ENCODE data around the gene CD24. TPM values are rescaled to one million over a fixed set of nuclear protein-coding genes. Genes with fewer than 3 reads are reported as not detected.
"Not testable (repeated sequence)": the region's sequence is repeated elsewhere in the genome, so short reads cannot be mapped to it uniquely, and the experiment has no call there.

Gene CD24
- total RNA-seq, 5 donors from 2014 or later (not counting 1 experiment from before 2014, with no cell fraction given) = 0.88 to 6.6 (median 3.4) TPM

- Mint-ChIP-seq H3K36me3 (no peaks in the 10 kb centered on the region), H3K27ac (no peak overlapping the region), H3K4me1 (peaks cover 11 to 18% (median 18%) of the 10 kb centered on the region in 3 donors), H3K9me3 (no peaks in the 10 kb centered on the region), H3K4me3 (peak overlapping the region; percentile 63 to 76 (median 73)), H3K27me3 (peaks cover 56 to 63% of the 10 kb centered on the region in 2 donors)
- WGBS (ENCODE audit: insufficient coverage) = 2% methylated on average over 43 of the region's 49 CpGs
- DNase-seq = no peak
- H3K36me3 ChIP-seq (ENCODE audit: control insufficient read depth in 2 of 2, extremely low read depth in 1 of 2, insufficient read depth in 1 of 2, low read length in 1 of 2) = no peaks in the 10 kb centered on the region
- H3K4me3 ChIP-seq (ENCODE audit: control insufficient read depth in 1 of 2, extremely low read depth in 1 of 2, low read length in 1 of 2) = peak overlapping the region in 1 of 2 donors; percentile 42
- no peaks in the 10 kb centered on the region for H3K9me3 ChIP-seq
- CTCF ChIA-PET = no interaction called here
- peaks cover 10 to 43% of the 10 kb centered on the region in 2 experiments for H3K27me3 ChIP-seq (replicated peaks in 1 of 2; ENCODE audit: control insufficient read depth in 2 of 2, extremely low read depth in 1 of 2, insufficient read depth in 2 of 2, low read length in 1 of 2)
- H3K27ac ChIP-seq (ENCODE audit: low read length) = no peak overlapping the region
- no peak for ATAC-seq (replicated peaks in 1 of 4)
- POLR2A ChIA-PET = no interaction called here
- H3K4me1 ChIP-seq (ENCODE audit: control insufficient read depth in 1 of 2, extremely low read depth in 1 of 2, insufficient read depth in 2 of 2, low read length in 2 of 2) = peaks cover 4 to 22% of the 10 kb centered on the region in 2 experiments
Observed at GRCh38 chr6:106973018-106973835, 1.3 kb downstream of the CD24 start.

- 36% methylated on average over 6 of the region's 10 CpGs for WGBS (ENCODE audit: insufficient coverage)
- no peaks in the 10 kb centered on the region for H3K36me3 Mint-ChIP-seq
- peaks cover 51 to 63% of the 10 kb centered on the region in 2 donors for H3K27me3 Mint-ChIP-seq
- Histone ChIP-seq H3K9me3 (no peaks in the 10 kb centered on the region), H3K27me3 (replicated peaks in 1 of 2; ENCODE audit: control insufficient read depth in 2 of 2, extremely low read depth in 1 of 2, insufficient read depth in 2 of 2, low read length in 1 of 2) (peaks cover 10 to 48% of the 10 kb centered on the region in 2 experiments), H3K36me3 (ENCODE audit: control insufficient read depth in 2 of 2, extremely low read depth in 1 of 2, insufficient read depth in 1 of 2, low read length in 1 of 2) (no peaks in the 10 kb centered on the region), H3K27ac (ENCODE audit: low read length) (no peak overlapping the region), H3K4me1 (ENCODE audit: control insufficient read depth in 1 of 2, extremely low read depth in 1 of 2, insufficient read depth in 2 of 2, low read length in 2 of 2) (peaks cover 4 to 22% of the 10 kb centered on the region in 2 experiments), H3K4me3 (ENCODE audit: control insufficient read depth in 1 of 2, extremely low read depth in 1 of 2, low read length in 1 of 2) (no peak overlapping the region)
- H3K9me3 Mint-ChIP-seq = no peaks in the 10 kb centered on the region
- no peak for ATAC-seq (replicated peaks in 1 of 4)
- ChIA-PET POLR2A (interaction anchor here in 1 of 2 donors (0.5 kb wide), 1 partner anchor 618 kb away, joined by 3 read pairs; no protein-coding TSS in a partner anchor), CTCF (no interaction called here)
- H3K27ac Mint-ChIP-seq = no peak overlapping the region
- H3K4me1 Mint-ChIP-seq = peaks cover 11 to 18% (median 18%) of the 10 kb centered on the region in 3 donors
- no peak for DNase-seq
- H3K4me3 Mint-ChIP-seq = peak overlapping the region in 2 of 3 donors; percentile 54 to 76
Observed at GRCh38 chr6:106972500-106972899, 2.0 kb downstream of the CD24 start.

- Mint-ChIP-seq H3K27me3 (peaks cover 45 to 53% of the 10 kb centered on the region in 2 donors), H3K4me1 (peaks cover 11 to 17% (median 15%) of the 10 kb centered on the region in 3 donors)
- Histone ChIP-seq H3K27me3 (replicated peaks in 1 of 2; ENCODE audit: control insufficient read depth in 2 of 2, extremely low read depth in 1 of 2, insufficient read depth in 2 of 2, low read length in 1 of 2) (peaks cover 6 to 49% of the 10 kb centered on the region in 2 experiments), H3K4me1 (ENCODE audit: control insufficient read depth in 1 of 2, extremely low read depth in 1 of 2, insufficient read depth in 2 of 2, low read length in 2 of 2) (peaks cover 4 to 22% of the 10 kb centered on the region in 2 experiments)
- H3K36me3 ChIP-seq (ENCODE audit: control insufficient read depth in 2 of 2, extremely low read depth in 1 of 2, insufficient read depth in 1 of 2, low read length in 1 of 2); H3K9me3 Mint-ChIP-seq; DNase-seq; POLR2A ChIA-PET; CTCF ChIA-PET; H3K27ac ChIP-seq (ENCODE audit: low read length); ATAC-seq (replicated peaks in 1 of 4); H3K36me3 Mint-ChIP-seq; H3K9me3 ChIP-seq; H3K27ac Mint-ChIP-seq; H3K4me3 ChIP-seq (ENCODE audit: control insufficient read depth in 1 of 2, extremely low read depth in 1 of 2, low read length in 1 of 2); H3K4me3 Mint-ChIP-seq: not testable (repeated sequence)
- no CpG with 5 or more reads among the region's 6 CpGs for WGBS (ENCODE audit: insufficient coverage)
Observed at GRCh38 chr6:106970769-106971168, 3.8 kb downstream of the CD24 start.

DNA sequence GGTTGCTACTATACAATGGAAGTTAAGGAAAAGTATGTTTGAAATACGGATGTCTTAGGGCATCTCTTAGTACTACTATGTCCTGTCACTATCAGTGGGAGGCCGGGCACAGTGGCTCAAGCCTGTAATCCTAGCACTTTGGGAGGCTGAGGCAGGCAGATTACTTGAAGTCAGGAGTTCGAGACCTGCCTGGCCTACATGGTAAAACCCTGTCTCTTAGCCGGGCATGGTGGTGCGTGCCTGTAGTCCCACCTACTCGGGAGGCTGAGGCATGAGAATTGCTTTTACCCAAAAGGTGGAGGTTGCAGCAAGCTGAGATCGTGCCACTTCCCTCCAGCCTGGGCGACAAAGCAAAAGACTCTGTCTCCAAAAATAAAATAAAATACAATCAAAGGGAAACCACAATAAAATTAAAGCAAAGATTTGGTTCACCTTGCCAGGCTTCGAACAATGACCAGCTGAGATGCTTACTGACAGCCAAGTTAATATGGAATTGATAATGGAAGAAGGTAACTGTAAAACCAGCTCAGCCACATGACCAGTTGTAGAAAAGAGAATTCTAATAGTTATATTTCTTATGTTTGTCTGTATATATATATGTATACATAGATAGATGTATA, 6.5 kb downstream of the CD24 start:
- ChIA-PET POLR2A (no interaction called here), CTCF (no interaction called here)
- Histone ChIP-seq H3K4me1 (ENCODE audit: control insufficient read depth in 1 of 2, extremely low read depth in 1 of 2, insufficient read depth in 2 of 2, low read length in 2 of 2) (no peaks in the 10 kb centered on the region), H3K9me3 (no peaks in the 10 kb centered on the region), H3K4me3 (ENCODE audit: control insufficient read depth in 1 of 2, extremely low read depth in 1 of 2, low read length in 1 of 2) (no peak overlapping the region), H3K27ac (ENCODE audit: low read length) (no peak overlapping the region), H3K36me3 (ENCODE audit: control insufficient read depth in 2 of 2, extremely low read depth in 1 of 2, insufficient read depth in 1 of 2, low read length in 1 of 2) (no peaks in the 10 kb centered on the region), H3K27me3 (replicated peaks in 1 of 2; ENCODE audit: control insufficient read depth in 2 of 2, extremely low read depth in 1 of 2, insufficient read depth in 2 of 2, low read length in 1 of 2) (peaks cover 4 to 26% of the 10 kb centered on the region in 2 experiments)
- peaks cover 2 to 6% (median 4%) of the 10 kb centered on the region in 3 donors for H3K4me1 Mint-ChIP-seq
- ATAC-seq (replicated peaks in 1 of 4) (no peak), DNase-seq (no peak)
- peaks cover 0 to 5% (median 0%) of the 10 kb centered on the region in 3 donors for H3K9me3 Mint-ChIP-seq
- no peak overlapping the region for H3K27ac Mint-ChIP-seq
- no peaks in the 10 kb centered on the region for H3K36me3 Mint-ChIP-seq
- H3K27me3 Mint-ChIP-seq = peaks cover 38 to 45% of the 10 kb centered on the region in 2 donors
- H3K4me3 Mint-ChIP-seq = no peak overlapping the region
- WGBS (ENCODE audit: insufficient coverage) = 85% methylated on average over 6 of the region's 9 CpGs

- 86% methylated on average over 6 of the region's 9 CpGs for WGBS (ENCODE audit: insufficient coverage)
- Mint-ChIP-seq H3K27ac (no peak overlapping the region), H3K4me3 (no peak overlapping the region), H3K4me1 (no peaks in the 10 kb centered on the region), H3K36me3 (no peaks in the 10 kb centered on the region), H3K9me3 (peaks cover 0 to 5% (median 0%) of the 10 kb centered on the region in 3 donors), H3K27me3 (peaks cover 29 to 37% of the 10 kb centered on the region in 2 donors)
- ChIA-PET CTCF (no interaction called here), POLR2A (no interaction called here)
- H3K27ac ChIP-seq (ENCODE audit: low read length) = no peak overlapping the region
- no peak for ATAC-seq (replicated peaks in 1 of 4)
- H3K4me1 ChIP-seq (ENCODE audit: control insufficient read depth in 1 of 2, extremely low read depth in 1 of 2, insufficient read depth in 2 of 2, low read length in 2 of 2) = no peaks in the 10 kb centered on the region
- H3K4me3 ChIP-seq (ENCODE audit: control insufficient read depth in 1 of 2, extremely low read depth in 1 of 2, low read length in 1 of 2) = no peak overlapping the region
- no peaks in the 10 kb centered on the region for H3K36me3 ChIP-seq (ENCODE audit: control insufficient read depth in 2 of 2, extremely low read depth in 1 of 2, insufficient read depth in 1 of 2, low read length in 1 of 2)
- H3K9me3 ChIP-seq = no peaks in the 10 kb centered on the region
- peaks cover 0 to 23% of the 10 kb centered on the region in 2 experiments for H3K27me3 ChIP-seq (replicated peaks in 1 of 2; ENCODE audit: control insufficient read depth in 2 of 2, extremely low read depth in 1 of 2, insufficient read depth in 2 of 2, low read length in 1 of 2)
- DNase-seq = no peak
Observed at GRCh38 chr6:106966671-106967640, 7.6 kb downstream of the CD24 start.

DNA sequence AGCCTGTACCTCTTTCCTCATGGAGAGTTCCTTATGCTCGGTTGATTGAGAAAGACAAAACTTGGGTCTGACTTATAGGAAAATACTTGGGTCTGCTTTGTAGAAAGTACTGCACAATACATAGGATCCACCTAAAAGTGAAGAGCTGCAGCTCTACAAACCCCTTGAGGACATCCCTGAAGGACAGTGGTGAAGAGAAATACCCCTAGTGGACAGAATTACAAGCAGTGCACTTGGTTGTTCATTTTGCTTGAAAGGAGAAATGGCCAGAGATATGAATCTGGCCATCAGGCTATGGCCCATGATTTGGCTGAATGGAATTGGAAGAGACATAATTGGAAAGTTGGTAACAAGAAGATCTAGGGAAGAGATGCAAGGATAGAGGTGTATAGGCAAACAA, 8.3 kb downstream of the CD24 start:
- no peak overlapping the region for H3K27ac ChIP-seq (ENCODE audit: low read length)
- H3K9me3 ChIP-seq = no peaks in the 10 kb centered on the region
- Mint-ChIP-seq H3K36me3 (no peaks in the 10 kb centered on the region), H3K4me3 (no peak overlapping the region), H3K4me1 (no peaks in the 10 kb centered on the region), H3K9me3 (peaks cover 0 to 5% (median 0%) of the 10 kb centered on the region in 3 donors), H3K27ac (no peak overlapping the region), H3K27me3 (peaks cover 24 to 36% of the 10 kb centered on the region in 2 donors)
- H3K4me1 ChIP-seq (ENCODE audit: control insufficient read depth in 1 of 2, extremely low read depth in 1 of 2, insufficient read depth in 2 of 2, low read length in 2 of 2) = no peaks in the 10 kb centered on the region
- peaks cover 0 to 25% of the 10 kb centered on the region in 2 experiments for H3K27me3 ChIP-seq (replicated peaks in 1 of 2; ENCODE audit: control insufficient read depth in 2 of 2, extremely low read depth in 1 of 2, insufficient read depth in 2 of 2, low read length in 1 of 2)
- POLR2A ChIA-PET = no interaction called here
- ATAC-seq (replicated peaks in 1 of 4) = no peak
- DNase-seq = no peak
- CTCF ChIA-PET = no interaction called here
- no peak overlapping the region for H3K4me3 ChIP-seq (ENCODE audit: control insufficient read depth in 1 of 2, extremely low read depth in 1 of 2, low read length in 1 of 2)
- H3K36me3 ChIP-seq (ENCODE audit: control insufficient read depth in 2 of 2, extremely low read depth in 1 of 2, insufficient read depth in 1 of 2, low read length in 1 of 2) = no peaks in the 10 kb centered on the region
- no CpG with 5 or more reads among the region's 1 CpG for WGBS (ENCODE audit: insufficient coverage)

All from T-cell (primary cell).